HG02763 (cell line): ENCODE measurements around the gene KRT72.

ENCODE experiments used
- ATAC-seq: cut with Tn5 transposase; IDR thresholded peaks from one replicate; pipeline ENCODE4 v1.9.1; 2021; ENCODE audit warnings: mild to moderate bottlenecking, moderate library complexity; ENCODE audit not compliant: unreplicated experiment

KRT72 gene

DNA sequence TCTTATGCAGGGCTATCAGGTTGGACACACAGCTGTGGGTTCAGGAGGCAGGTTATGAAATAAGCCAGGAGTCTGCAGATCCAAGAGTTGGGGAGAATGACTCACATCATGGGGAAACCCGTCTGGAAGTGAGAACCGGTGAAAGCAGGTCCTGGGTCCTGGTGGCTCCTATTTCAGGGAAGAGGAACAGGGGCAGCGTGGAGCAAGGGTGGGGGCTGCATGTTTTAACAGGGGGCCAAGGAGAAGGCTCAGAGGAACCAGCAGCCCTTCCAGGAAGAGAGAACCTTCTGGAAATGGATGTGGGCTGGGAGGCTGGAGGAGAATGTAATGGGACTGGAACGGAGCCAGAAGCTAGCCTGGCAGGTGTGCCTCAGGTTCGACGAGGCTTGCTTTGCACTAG, 19.8 kb downstream of the KRT72 start:
- ATAC-seq, result no peak

DNA sequence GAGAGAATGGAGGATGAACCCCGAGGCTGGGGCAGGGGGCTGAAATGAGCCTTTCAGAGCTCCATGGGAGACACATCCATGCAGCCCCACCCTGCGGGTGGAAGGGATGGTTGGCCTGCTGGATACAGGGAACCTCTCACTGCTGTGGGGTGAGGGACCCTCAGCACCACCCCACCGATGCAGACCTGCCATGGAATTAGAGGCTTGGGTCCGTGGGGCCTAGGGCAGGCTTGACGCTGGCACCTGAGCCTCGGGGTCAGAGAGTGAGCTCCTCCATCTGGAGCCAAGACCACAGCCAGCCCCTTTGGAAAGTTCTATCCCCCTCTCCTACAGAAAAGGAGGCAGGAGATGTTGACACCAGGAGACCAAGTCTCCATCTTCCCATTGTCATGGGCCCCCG, 20.2 kb downstream of the KRT72 start:
- ATAC-seq, result no peak

- no peak for ATAC-seq
These were observed 20.8 kb downstream of the KRT72 start for GRCh38 chr12:52580496-52580895.

- ATAC-seq, result no peak
These were observed 21.5 kb downstream of the KRT72 start for GRCh38 chr12:52579468-52580465.

DNA sequence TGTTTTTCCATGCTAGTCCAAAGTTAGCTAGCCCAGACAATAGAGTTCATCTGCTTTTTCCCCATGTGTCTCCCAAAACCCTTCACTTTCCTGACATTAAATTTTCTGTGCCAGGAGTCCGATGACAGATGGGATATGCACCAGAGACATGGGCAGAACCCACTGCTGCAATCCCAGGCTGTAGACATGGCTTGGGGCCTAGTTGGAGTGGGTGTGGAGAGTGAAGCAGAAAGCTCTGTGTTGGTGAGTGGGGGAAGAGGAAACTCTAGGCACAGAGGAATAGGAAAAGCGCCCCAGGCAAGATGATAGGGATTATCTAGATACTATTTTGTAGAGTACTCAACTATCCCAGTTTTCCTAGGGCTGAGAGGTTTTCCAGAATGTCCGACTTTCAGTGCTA, 22.8 kb downstream of the KRT72 start:
- no peak for ATAC-seq

DNA sequence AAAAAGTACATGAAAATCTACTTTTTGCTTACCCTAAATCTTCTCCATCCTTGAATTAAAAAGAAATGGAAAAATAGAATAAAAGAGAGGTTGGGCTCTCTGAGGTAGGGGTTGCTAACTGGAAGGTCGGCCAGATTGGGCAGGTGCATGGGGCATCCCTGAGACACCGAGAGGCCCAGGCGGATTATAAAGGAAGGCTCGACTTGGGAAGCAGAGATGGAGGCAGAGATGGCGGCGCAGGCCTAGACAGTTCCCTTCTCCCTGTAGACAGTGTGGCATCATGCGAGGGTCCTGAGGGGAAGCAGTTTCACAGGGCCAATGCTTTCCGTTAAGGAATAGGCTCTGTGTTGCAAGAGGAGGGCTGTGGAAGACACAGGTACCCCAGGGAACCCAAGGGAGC, 23.9 kb downstream of the KRT72 start:
- ATAC-seq, result no peak

DNA sequence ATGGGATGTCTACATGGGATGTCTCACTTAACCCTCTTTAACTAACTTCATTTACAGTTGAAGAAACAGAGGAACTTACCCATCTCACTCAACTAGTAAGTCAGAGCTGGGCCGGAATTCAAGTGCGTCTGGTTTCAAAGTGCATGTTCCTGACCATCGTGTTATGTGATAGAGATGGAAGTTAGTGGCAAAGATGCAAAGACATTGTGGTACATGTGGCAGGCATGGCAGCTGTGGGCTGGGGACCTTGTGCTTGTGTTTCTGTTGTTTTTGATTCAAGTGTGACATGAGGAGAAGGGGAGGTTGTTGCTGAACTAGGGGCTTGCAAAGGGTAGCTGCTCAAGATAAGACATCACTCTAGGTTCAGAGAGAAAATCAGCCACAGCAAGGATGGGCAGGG, 25.3 kb downstream of the KRT72 start:
- ATAC-seq, result no peak

GRCh38 chr12:52575256-52575655, 26.0 kb downstream of the KRT72 start:
- no peak for ATAC-seq

DNA sequence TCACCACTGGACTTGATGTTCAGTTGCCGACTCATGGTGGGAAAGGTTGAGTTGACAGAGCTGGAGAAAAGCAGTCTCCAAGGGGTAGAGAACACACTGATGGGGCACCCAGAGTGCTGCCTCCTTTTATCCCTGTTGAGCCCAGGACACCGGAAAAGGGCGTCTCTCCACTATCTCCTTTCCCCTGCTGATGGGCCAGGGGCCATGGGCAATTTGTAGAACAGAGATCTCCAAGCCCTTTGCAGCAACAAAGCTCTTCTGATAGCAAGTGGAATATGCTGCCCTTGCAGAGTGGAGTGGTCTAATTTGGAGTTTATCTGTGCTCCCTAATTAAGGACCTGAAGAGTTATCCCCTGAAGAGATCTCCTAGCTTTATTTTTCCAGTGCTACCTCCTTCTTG, 27.5 kb downstream of the KRT72 start, which contains the start of gene KRT74:
KRT74 (minus strand) TSS at position 101 of the 400 bp plus-strand sequence; CDS start at position 35, 66 bp downstream.
- ATAC-seq, result no peak

DNA sequence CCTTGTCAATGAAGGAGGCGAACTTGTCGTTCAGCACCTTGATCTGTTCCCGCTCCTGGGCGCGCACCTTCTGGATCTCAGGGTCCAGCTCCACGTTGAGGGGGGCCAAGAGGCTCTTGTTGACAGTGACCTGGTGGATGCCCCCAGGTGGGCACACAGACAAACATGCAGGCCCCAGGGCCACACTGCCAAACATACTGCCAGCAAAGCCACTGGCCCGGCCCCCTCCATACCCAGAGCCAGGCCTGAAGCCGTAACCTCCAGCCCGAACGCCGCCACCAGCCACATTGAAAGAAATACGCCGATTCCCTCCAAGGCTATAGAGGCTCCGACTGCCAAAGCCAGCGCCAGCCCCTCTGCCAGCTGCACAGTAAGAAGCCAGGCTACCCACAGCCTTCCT, 28.0 kb downstream of the KRT72 start:
- ATAC-seq, result no peak

GRCh38 chr12:52570511-52570910, 30.8 kb downstream of the KRT72 start:
- no peak for ATAC-seq

DNA sequence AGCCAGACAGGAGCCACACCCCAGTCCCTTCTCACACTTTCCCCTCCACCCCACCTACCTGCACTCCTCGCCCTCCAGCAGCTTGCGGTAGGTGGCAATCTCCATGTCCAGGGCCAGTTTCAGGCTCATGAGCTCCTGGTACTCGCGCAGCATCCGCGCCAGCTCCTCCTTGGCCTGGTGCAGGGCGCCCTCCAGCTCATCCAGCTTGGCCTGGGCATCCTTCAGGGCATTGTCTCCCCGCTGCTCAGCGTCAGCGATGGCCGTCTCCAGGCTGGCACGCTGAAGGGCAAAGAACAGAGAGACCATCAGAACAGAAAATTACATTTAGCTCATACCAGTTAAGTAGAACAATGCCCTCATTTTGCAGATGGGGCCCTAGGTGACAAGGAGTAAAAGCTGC, 33.2 kb downstream of the KRT72 start:
- ATAC-seq, result no peak

GRCh38 chr12:52566847-52567291, 34.4 kb downstream of the KRT72 start:
- ATAC-seq, result no peak

DNA sequence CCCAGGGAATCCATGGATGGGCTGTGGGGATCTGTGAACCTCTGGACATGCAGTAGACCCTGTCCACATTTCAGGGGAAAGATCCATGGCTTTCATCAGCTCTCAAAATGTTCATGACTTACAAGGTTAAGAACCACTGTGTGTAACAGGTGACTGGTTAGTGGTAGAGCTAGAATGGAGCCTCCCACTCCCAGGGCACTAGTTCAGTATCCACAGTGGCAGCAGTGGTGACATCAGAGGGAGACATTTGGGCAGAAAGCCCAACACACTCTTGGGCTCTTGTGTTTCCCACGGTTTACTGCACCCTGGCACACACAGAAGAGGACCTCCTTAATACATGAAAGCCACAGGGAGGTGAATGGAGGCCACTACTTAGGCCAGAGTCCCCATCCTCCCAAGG, 36.7 kb downstream of the KRT72 start:
- ATAC-seq, result no peak

DNA sequence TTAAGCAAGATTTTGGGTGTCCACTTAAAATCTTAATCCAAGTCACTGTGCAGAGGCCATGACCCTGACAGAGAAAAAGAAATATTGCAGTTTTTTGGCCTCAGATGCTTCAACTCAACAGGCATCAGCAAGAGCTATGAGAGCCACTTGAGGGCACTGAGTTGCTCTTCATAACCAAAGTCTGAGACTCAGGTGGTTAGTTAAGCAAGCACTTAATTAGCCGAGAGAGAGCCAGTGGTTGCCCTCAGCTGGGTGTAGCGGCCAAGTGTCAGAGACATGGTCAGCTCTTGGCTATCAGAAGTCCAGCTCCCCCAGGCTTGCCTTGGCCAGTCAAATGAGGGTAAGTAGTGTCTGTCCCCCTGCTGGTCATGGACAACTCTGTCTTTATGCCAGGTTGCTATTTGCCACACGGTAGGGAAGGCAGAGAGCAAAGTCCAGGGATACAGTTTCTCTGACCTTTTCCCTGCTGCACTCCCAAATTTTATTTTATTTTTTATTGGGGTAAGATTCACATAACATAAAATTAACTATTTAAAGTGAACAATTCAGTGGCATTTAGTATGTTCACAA, 39.3 kb downstream of the KRT72 start:
- ATAC-seq, result no peak

DNA sequence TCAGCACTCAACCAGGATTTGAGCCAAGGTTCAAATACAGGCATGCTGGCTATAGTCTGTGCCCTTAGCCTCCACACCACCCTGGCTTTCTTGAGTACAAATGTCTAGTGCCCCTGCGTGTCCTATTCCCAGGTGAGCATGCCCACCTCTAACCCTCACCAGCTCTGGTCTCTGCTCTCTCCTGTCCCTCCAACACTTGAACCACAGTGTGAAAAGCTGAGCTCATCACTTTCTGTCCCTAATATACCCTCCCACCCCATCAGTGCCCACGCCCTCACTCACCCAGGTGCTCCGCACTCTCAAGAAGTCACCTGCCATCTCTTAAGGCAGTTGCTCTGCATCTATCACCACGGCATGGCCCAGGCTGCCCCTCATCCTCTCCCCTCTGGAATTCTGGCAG, 41.3 kb downstream of the KRT72 start:
- ATAC-seq, result no peak

DNA sequence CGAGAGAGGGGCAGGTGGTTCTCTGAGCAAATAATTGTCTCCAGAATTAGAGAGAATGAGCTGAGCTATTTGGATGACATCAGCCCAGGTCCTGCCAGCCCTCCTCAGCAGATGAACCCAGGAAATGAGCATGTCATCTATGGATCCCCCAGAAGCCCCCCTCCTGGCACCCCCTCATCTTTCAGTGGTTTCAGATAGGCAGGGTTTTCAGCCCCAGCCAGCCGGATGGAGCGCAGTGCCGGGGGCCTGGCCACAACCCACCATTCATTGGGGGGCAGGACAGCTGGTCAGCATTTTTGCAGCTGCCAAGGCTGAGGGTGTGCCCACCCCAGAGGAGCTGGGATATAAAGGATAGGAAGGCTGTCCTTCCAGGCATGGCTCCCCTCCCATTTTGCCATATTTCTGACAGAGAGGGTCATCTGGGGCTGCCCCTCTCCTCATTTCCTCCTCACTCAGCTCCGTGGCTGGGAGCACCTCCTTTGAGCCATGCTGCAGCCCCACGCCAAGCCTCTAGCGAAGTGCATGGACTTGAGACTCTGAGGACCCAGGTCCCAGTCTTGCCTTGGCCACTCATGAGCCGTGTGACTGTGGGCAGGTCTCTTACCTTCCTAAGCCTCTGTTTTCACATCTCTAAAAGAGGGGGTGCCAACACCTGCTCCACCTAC, 42.4 kb downstream of the KRT72 start:
- no peak for ATAC-seq

DNA sequence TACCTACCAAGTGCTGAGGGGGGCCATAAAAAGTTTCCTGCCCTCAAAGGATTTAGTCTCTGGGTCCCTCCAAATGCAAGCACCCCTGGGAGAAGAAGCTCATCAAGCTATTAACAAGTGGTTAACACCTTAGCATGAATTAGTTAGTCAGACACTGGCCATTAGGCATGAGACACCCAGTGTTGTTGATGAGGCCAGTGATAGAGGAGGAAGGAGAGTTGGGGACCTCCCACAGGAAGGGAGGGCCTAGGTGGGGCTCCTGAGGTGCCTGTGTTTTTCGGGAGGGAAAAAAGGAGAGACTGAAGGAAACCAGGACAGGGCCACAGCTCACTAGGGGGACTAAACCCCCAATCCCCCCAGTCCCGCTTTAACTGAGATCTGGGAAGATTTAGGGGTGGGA, 43.8 kb downstream of the KRT72 start:
- no peak for ATAC-seq

- ATAC-seq, result no peak
These were observed 45.7 kb downstream of the KRT72 start for GRCh38 chr12:52555577-52555976.

DNA sequence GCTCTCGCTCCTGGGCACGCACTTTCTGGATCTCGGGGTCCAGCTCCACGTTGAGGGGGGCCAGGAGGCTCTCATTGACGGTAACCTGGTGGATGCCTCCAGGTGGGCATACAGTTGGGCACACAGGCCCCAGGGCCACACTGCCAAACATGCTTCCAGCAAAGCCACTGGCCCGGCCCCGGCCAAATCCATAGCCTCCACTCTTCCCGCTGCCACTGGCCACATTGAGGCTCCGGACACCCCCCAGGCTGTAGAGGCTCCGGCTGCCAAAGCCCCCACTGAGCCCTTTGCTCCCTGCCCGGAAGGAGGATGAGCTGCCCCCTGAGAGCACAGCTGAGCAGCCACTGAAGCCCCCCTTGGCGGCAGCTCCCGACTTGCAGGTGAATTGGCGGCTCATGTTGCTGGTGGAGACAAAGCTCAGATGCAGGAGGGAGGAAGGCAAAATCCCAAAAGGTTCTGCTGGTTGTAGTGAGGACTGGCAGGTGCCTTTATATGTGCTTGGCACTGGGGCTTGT, 48.5 kb downstream of the KRT72 start, which contains the start of gene KRT71:
KRT71 (minus strand) TSS at position 465 of the 515 bp plus-strand sequence; CDS start at position 397, 68 bp downstream.
- ATAC-seq, result no peak

GRCh38 chr12:52552055-52552454, 49.2 kb downstream of the KRT72 start:
- ATAC-seq, result no peak
